HG03378 (cell line): ENCODE results near the gene COL10A1.

ENCODE experiments used
- ATAC-seq: cut with Tn5 transposase; IDR thresholded peaks from one replicate; pipeline ENCODE4 v1.9.1; 2021; ENCODE audit warnings: mild to moderate bottlenecking, moderate library complexity; ENCODE audit not compliant: unreplicated experiment

COL10A1 gene

GRCh38 chr6:116088946-116089345 lies 37.0 kb downstream of the COL10A1 start:
- no peak for ATAC-seq

DNA sequence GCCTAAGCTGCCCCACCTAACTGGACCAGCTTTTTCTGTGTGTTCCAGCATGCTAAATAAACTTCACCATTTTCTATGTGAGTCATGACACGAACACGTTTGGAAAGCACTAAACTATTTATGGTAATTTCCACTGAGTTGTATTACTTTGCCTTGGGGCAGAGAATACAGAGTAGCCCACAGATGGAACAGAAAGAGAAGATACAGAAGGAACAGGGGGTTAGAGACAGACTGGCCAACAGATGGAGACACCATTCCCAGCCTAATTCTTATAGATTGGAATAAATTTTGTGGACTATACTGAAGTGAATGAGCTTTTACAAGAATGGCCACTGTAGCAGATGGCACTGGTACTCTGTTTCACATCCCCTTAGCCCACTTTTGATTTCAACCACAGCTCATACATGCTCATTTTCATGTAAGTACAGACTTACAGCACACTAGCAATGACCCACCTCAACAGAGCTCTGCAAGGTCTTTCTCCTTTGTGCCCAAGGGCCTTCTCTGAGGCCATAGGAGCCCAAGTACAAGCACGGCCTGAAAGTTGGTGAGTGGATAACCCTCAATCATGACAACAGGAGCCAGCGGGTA lies 38.4 kb downstream of the COL10A1 start:
- peak; percentile 94 for ATAC-seq

DNA sequence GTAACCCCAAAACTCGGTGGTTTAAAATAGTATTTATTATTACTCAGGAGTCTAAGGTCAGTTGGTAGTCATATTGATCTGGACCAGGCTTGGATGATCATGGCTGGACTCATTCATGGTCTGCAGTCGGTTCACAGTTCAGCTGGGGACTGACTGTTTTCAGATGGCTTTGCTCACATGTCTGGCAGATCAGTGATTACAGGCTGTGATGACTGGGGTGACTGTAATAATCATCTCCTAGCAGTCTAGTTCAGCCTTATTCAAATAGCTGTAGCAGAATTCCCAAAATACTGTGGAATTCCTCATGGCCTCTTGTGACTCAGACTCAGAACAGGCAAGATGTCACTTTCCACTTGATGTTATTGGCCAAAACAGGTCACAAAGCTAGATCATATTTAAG lies 41.6 kb downstream of the COL10A1 start:
- ATAC-seq, result no peak

DNA sequence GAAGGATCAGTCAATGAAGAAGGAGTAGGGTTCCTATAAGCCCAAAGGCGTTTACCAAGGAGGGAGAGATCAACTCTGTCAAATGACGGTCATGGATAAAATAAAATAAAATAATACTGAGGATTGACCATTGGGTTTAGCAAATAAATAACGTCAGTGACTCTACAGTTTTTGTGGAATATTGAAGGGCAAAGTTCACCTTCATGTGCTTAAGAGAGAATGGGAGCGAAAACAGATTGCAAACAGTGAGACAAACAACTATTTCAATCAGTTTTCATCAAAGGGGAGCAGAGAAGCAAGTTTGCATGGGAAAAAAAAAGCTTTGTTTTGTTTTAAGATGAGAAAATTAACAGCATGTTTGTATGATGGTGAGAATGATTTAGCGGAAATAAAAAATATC lies 42.9 kb downstream of the COL10A1 start:
- no peak for ATAC-seq

DNA sequence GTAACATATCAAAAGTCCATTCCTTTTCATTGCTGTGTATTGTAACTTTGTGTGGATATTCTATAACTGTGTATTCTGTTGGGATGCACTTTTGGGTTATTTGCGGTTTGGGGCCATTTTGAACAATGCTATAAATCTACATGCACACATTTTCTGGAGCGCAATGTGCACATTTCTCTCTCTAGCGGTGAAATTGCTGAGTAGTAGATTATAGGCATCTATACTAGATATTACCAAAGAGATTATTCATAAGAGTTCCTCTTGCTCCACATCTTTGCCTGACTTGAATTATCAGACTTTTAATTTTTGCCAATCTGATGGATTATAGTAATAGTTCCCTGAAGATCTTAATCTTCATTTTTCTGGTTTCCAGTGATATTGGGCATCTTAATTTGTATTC lies 47.0 kb downstream of the COL10A1 start:
- no peak for ATAC-seq

DNA sequence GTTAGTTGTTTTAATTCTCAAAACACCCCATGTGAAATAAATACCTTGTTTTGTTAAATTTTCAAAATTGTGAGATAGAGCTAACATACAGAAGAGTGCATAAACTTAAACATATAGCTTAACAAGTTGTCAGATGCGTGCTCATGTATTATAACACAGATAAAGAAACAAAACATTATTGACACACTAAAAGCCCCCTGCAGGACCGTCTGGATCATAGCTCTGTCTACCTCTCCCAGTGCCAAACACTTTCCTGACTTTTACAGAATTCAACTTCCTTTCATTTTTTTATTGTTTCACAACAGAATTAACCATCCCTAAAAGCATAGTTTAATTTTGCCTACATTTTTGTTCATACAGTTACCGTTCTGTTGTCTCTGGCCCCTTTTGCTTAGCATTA lies 47.4 kb downstream of the COL10A1 start:
- no peak for ATAC-seq

DNA sequence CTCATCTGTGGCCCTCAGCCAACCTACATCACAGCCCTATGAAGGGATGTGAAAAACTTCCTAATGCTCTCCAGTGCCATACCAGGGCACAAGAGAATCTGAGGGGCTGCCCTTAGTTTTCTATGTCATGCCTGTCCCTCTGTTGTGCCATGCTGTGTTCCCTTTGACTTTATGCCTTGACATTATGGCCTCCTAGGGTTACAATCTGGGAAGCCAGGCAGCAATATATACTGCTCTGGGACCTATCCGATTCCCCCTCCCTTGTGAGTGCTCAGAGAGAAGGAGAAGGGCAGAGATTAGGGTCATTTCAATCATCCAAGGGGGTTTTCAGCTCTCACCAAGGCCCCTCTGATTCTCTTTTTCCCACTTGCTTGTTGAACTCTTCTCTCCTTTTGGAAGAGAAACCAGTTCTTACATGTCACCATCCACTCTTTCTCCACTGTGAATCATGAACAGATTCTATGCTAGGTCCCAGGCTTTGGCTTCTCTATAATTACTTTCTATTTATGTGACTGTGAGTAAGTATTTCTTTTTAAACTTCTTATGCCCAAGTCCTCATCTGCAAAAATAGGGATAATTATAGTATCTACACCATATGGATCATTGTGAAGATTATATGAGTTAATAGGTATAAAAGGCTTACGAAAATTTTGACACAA lies 51.1 kb downstream of the COL10A1 start:
- no peak for ATAC-seq

DNA sequence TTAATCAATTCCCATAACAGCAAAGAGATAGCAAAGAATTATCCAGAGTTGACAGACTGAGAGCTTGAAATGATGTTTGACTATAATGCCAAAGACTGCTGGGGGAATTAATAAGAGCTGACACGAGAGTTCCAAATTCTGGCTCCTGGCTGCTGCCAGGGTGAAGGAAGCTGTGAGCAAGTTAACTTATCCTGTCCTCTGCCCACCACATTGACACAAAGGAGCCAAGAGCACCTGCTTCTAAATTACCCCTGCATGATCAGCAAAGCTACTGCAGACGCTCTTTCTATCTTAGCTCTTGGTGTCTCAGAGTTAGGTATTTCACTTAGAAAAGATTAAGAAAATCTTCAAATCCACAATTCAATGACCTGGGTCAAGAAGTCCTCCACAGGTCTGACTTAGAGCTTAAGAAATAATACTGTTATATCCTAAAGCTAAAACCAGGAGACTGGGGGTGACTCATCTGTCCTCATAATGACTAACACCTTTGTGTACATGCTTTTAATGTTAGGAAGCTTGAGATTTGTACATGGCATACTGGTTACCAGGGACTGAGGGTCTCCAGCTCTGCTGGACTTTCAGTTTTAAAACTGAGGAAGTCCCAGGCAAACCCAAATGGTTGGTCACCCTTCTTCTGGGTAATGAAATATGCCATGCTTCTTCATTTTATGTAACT lies 52.0 kb downstream of the COL10A1 start:
- ATAC-seq, result no peak

- ATAC-seq, result no peak
Observed at GRCh38 chr6:116072368-116072767, 53.6 kb downstream of the COL10A1 start.

GRCh38 chr6:116070616-116071389 lies 55.1 kb downstream of the COL10A1 start:
- no peak for ATAC-seq

GRCh38 chr6:116070101-116070500 lies 55.8 kb downstream of the COL10A1 start:
- ATAC-seq, result no peak
